Measurements from ENCODE around the gene CLTB.

GRCh38 chr5:176463113-176463764, 46.9 kb upstream of the CLTB start:
- no peak for TF ChIP-seq CTCF (IDR thresholded peaks at IDR 0.05)
- no peak for TF ChIP-seq POLR2A (IDR thresholded peaks at IDR 0.05)
- TF ChIP-seq POLR2AphosphoS5 (IDR thresholded peaks at IDR 0.05), result no peak
